AG04450 (cell line): ENCODE measurements around the gene NUP205. TPM values are rescaled to one million over a fixed set of nuclear protein-coding genes. Genes with fewer than 3 reads are reported as not detected.

Source experiments
- CTCF ChIA-PET: fragments of 300-600, 350-600 bp; formaldehyde crosslinking; extraction: SDS; loops from one replicate; lab custom pipeline; 2022; ENCODE audit warnings: antibody characterized with exemption, inconsistent platforms; lab: Charles Lee
- POLR2A ChIA-PET: fragments of 350-600 bp; formaldehyde crosslinking; extraction: SDS; loops from one replicate; lab custom pipeline; 2021; ENCODE audit warnings: antibody characterized with exemption, inconsistent platforms; lab: Yijun Ruan, JAX
- DNase-seq: peaks from one replicate; pipeline ENCODE4 v3.0.0-alpha.2; 2011; ENCODE audit warnings: low read depth, low spot score
- H3K27ac ChIP-seq: one replicate; pipeline ENCODE4 v1.5.1; 2012; ENCODE audit warnings: low read depth, low read length, control low read depth
- H3K27me3 ChIP-seq: one replicate; pipeline ENCODE4 v1.6.0; 2012; ENCODE audit warnings: low read length; ENCODE audit not compliant: control insufficient read depth, insufficient read depth
- H3K4me3 ChIP-seq: 2 replicates; pipeline ENCODE4 v1.5.1; 2011; ENCODE audit warnings: mild to moderate bottlenecking, low read depth, low read length, control low read depth
- H3K9me3 ChIP-seq: 2 replicates; pipeline ENCODE4 v1.5.1; 2012; ENCODE audit warnings: low read length; ENCODE audit not compliant: control insufficient read depth, insufficient read depth
- CTCF ChIP-seq: IDR thresholded peaks from 2 replicates; pipeline ENCODE4 v1.5.1; 2011; ENCODE audit warnings: low read depth, low read length, control low read depth, inconsistent platforms
- polyA plus RNA-seq: library from polyadenylated mRNA; depleted of rRNA; stranded (reverse); fragments of >200 nt; gene quantifications from 2 replicates; pipeline ENCODE4 v1.2.3, GENCODE V29; 2011; rRNA removed
- small RNA-seq: library from RNA; depleted of rRNA; stranded (forward); fragments of <200 nt; gene quantifications from one replicate; pipeline ENCODE3, GENCODE V24; 2012; ENCODE audit warnings: low read depth; ENCODE audit not compliant: insufficient read length

Gene NUP205
- polyA plus RNA-seq, 1 experiment = 36.2 TPM

- POLR2A ChIA-PET = no interaction called here
- H3K27me3 ChIP-seq = no peaks in the 10 kb centered on the region
- no peak overlapping the region for H3K27ac ChIP-seq
- no peak for DNase-seq
- H3K9me3 ChIP-seq = no peaks in the 10 kb centered on the region
- H3K4me3 ChIP-seq = no peak overlapping the region
- CTCF ChIA-PET = no interaction called here
- no peak for TF ChIP-seq CTCF
Observed at GRCh38 chr7:135697276-135698049, 139.7 kb downstream of the NUP205 start.

Small RNA genes lying within 50 kb of the gene (small RNA-seq; reads per million reads assigned to genes)
- gene RNU6-1154P = not detected

Other genes starting within 250 kb of the NUP205 start
- 15.8 and 17.0 TPM in 2 replicates for gene CNOT4, start 47.8 kb upstream of the NUP205 start, polyA plus RNA-seq
- gene STMP1, start 104.6 kb downstream of the NUP205 start, polyA plus RNA-seq = 39.3 and 48.2 TPM in 2 replicates
- gene SLC13A4, start 170.3 kb downstream of the NUP205 start, polyA plus RNA-seq = 0.09 and 0.32 TPM in 2 replicates
- 5.5 TPM in 2 replicates for gene FAM180A, start 190.9 kb downstream of the NUP205 start, polyA plus RNA-seq